Right atrium auricular region (tissue), 2 donors: Measurements from ENCODE around the gene FNIP2. TPM values are rescaled to one million over a fixed set of nuclear protein-coding genes. Genes with fewer than 3 reads are reported as not detected.
A peak's percentile ranks its signal among the peaks of the same experiment; 100 is the strongest.

Experiments
- DNase-seq: peaks from one replicate; pipeline ENCODE4 v3.0.0-alpha.2; 2019; ENCODE audit warnings: low spot score
- H3K27ac ChIP-seq, 2 donors: fragments of 200-600 bp; sonication (generic); 1 replicate in 1 of 2; 2 replicates in 1 of 2; pipeline ENCODE4 v1.5.1; 2016 to 2019
- H3K27me3 ChIP-seq, 2 donors: fragments of 200-600 bp; sonication (generic); one replicate each; pipeline versions ENCODE4 v1.5.1 to v1.6.0; 2017 to 2019
- H3K36me3 ChIP-seq: fragments of 200-600 bp; sonication (generic); one replicate; pipeline ENCODE4 v1.5.1; 2016
- H3K4me1 ChIP-seq, 2 donors: fragments of 200-600 bp; sonication (generic); one replicate each; pipeline versions ENCODE4 v1.5.1 to v1.6.0; 2017 to 2019
- H3K4me3 ChIP-seq, 2 donors: fragments of 200-600 bp; sonication (generic); 1 replicate in 1 of 2; 2 replicates in 1 of 2; pipeline ENCODE4 v1.5.1; 2017 to 2019; ENCODE audit warnings: mild to moderate bottlenecking in 1 of 2, moderate library complexity in 1 of 2
- H3K9me3 ChIP-seq, 2 donors: fragments of 200-600 bp; sonication (generic); one replicate each; pipeline ENCODE4 v1.5.1; 2019
- total RNA-seq, 2 donors: library from RNA; depleted of rRNA; stranded (reverse); fragments of >200 nt; gene quantifications; one replicate each; pipeline ENCODE4 v1.1.0, GENCODE V29; 2016
- TF ChIP-seq, protein P1 (sequence below), 2 donors: fragments of 200-600 bp; sonication (generic); IDR thresholded peaks; one replicate each; pipeline ENCODE4 v1.5.1; 2019; ENCODE audit warnings: antibody characterized with exemption in 2 of 2

Gene FNIP2
- total RNA-seq, 2 donors from 2014 or later: 38.3 to 42.4 TPM

DNA sequence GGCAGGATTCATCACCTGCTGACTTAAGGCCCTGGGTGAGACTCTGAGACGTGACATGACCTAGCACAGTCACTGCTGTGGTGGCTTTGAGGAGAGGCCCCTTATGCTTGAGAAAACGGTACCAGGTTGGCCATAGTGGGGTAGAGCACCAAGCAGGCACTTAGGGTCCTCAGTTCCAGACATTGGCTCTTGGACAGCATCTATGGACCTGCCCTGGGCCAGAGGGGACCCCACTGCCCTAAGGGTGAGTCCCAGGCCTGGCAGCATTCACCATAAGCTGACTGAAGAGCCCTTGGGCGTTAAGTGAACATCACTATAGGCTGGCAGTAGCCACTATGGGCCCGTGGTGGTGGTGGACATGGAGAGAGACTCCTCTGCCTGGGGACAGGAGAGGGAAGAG lies 78.7 kb downstream of the FNIP2 start:
- Histone ChIP-seq H3K4me3 (no peak overlapping the region), H3K36me3 (peaks cover 12% of the 10 kb centered on the region)

DNA sequence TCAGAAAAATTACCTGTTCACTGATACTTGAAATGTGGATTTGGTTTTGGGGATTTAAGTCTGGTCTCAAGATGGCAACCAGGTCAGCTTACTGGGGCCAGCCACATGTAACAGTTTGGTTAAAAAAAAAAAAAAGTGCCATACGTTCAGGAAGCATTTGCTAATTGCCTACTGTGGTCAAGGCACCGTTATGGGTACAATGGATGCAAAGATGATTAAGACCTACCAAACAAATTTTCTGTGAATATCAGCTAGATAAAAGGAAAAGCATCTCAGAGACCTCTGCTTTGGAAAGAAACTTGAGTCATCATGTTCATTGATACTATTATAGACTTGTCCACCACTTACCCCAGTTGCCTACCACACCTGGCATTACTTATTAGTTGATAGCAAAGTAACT lies 80.9 kb downstream of the FNIP2 start:
- DNase-seq: no peak
- H3K36me3 ChIP-seq: peaks cover 17% of the 10 kb centered on the region
- peaks cover 0 to 14% of the 10 kb centered on the region in 2 donors for H3K4me1 ChIP-seq
- no peaks in the 10 kb centered on the region for H3K27me3 ChIP-seq
- H3K4me3 ChIP-seq: no peak overlapping the region
- H3K27ac ChIP-seq: no peak overlapping the region
- TF ChIP-seq, protein P1, sequence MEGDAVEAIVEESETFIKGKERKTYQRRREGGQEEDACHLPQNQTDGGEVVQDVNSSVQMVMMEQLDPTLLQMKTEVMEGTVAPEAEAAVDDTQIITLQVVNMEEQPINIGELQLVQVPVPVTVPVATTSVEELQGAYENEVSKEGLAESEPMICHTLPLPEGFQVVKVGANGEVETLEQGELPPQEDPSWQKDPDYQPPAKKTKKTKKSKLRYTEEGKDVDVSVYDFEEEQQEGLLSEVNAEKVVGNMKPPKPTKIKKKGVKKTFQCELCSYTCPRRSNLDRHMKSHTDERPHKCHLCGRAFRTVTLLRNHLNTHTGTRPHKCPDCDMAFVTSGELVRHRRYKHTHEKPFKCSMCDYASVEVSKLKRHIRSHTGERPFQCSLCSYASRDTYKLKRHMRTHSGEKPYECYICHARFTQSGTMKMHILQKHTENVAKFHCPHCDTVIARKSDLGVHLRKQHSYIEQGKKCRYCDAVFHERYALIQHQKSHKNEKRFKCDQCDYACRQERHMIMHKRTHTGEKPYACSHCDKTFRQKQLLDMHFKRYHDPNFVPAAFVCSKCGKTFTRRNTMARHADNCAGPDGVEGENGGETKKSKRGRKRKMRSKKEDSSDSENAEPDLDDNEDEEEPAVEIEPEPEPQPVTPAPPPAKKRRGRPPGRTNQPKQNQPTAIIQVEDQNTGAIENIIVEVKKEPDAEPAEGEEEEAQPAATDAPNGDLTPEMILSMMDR (IDR thresholded peaks at IDR 0.05): no peak
- H3K9me3 ChIP-seq: no peaks in the 10 kb centered on the region

More for the DNA sequence above, 78.7 kb downstream of the FNIP2 start:
- Histone ChIP-seq H3K27me3 (no peaks in the 10 kb centered on the region), H3K9me3 (no peaks in the 10 kb centered on the region), H3K27ac (no peak overlapping the region), H3K4me1 (peaks cover 0 to 14% of the 10 kb centered on the region in 2 donors)
- TF ChIP-seq, protein P1 (IDR thresholded peaks at IDR 0.05): no peak
- DNase-seq: no peak

DNA sequence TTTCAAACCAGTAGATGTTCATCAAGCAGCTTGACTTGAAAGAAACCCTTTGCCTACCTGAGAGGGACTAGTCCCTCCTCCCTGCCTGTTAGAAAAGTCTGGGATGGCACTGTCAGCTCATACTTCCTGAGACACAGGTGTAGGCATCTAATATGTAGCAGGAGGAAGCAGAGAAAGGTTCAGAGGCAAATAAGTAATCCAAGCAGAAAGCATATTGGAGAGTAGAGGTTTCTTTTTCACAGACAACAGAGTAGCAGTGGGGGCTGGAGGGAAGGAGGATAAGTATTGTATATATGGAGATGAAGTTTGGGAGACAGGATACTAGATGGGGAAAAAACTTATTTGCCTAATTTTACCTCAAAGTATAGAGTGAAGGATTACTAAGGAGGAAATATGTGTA lies 81.5 kb downstream of the FNIP2 start:
- TF ChIP-seq, protein P1 (IDR thresholded peaks at IDR 0.05): no peak
- DNase-seq: no peak
- no peaks in the 10 kb centered on the region for H3K27me3 ChIP-seq
- no peak overlapping the region for H3K27ac ChIP-seq
- peaks cover 0 to 14% of the 10 kb centered on the region in 2 donors for H3K4me1 ChIP-seq
- no peaks in the 10 kb centered on the region for H3K9me3 ChIP-seq
- peaks cover 17% of the 10 kb centered on the region for H3K36me3 ChIP-seq
- no peak overlapping the region for H3K4me3 ChIP-seq

DNA sequence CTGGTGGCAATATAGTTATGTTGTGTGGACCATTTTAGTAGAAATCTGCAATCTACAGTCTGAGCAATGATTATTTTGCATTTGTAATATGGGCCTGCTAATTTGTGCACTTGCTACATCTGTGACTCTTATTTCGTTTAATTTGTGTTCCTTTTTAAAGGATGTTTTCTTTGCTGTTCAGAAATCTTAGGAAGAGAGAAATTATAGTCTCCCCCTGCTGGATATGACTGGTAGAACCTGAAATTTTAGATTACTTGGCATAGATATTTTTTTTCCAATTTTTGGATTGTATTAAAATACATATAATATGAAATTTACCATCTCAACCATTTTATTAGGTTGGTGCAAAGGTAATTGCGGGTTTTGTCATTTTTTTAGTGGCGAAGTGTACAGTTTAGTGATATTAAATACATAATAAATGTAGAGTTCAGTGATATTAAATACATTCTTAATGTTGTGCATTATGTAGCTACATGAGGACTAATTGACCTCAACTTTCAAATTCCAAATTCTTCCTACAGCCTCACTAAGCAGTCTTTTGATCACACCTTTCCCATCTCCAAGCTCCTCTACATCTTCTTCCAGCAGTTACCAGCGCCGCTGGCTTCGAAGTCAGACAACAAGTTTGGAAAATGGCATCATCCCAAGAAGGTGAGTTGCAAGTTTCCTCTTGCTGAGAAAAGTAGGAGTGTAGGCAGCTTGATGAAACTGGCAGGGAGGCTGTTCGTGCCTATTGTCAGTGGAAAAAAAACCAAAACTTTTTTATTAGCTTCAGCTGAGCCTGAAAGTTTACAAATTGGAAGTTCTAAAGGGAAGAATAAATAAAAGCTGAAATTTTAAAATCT lies 82.2 kb downstream of the FNIP2 start:
- no peak for DNase-seq
- no peak overlapping the region for H3K27ac ChIP-seq
- TF ChIP-seq, protein P1 (IDR thresholded peaks at IDR 0.05): peak; percentile 71 to 82

DNA sequence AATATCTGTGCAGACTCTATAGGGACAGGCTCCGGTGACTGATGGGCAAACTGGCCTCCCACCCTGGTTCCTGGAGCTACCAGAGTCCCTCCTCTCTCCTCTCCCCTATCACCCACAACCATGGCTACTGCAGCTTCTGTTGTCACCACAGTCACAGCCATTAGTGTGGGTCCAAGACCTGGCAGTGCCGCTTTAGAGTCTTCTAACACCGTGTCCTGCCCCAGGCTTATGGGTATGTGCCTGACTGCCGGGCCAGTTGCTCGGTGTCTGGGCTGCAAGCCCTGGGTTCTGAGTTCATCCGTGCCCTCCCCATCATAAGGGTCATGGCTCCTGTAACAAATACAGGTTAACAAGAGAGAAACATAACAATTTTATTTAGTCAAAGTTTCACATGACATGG lies 85.4 kb downstream of the FNIP2 start:
- peaks cover 0 to 18% of the 10 kb centered on the region in 2 donors for H3K4me1 ChIP-seq
- no peaks in the 10 kb centered on the region for H3K27me3 ChIP-seq
- TF ChIP-seq, protein P1 (IDR thresholded peaks at IDR 0.05): no peak
- H3K4me3 ChIP-seq: no peak overlapping the region
- no peak for DNase-seq
- no peak overlapping the region for H3K27ac ChIP-seq
- peaks cover 14% of the 10 kb centered on the region for H3K36me3 ChIP-seq
- H3K9me3 ChIP-seq: no peaks in the 10 kb centered on the region

More for the DNA sequence above, 82.2 kb downstream of the FNIP2 start:
- Histone ChIP-seq H3K27me3 (no peaks in the 10 kb centered on the region), H3K9me3 (no peaks in the 10 kb centered on the region), H3K36me3 (peaks cover 17% of the 10 kb centered on the region), H3K4me3 (no peak overlapping the region), H3K4me1 (peaks cover 0 to 14% of the 10 kb centered on the region in 2 donors)
